ENCODE results near the gene CTBP1.

The CTBP1 gene

DNA sequence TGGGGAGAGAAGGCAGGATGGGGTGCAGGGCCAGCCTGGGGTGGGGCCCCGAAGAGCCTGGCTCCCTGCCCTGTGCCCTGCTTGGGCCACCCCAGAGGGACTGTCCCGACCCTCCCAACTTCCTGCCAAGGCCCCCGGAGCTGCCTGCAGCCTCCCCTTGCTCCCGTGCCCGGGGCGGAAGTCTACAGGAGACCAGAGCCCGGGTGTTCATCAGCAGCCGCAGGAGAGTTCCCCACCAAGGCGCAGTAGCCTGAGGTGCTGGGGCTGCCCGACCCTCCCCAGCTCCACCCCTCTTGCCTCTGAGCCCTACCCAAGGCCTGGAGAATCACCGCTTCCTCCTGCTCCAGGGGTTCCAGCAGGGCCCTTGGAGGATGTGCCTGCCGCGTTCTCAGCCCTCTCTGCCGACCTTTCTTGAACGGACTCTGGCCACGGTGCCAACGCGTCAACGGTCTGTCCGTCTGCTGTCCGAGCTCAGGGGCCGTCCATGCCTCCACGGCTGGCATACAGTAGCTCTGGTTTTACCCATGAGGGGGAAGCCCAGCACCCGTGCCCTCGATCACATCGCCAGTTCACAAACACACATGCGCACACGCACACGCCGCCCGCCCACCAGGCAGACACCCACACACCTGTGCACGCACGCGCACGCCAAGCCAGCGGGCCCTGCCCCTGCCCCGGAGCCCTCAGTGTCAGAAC lies 40.5 kb downstream of the CTBP1 start:
- in situ Hi-C loops (cut with MboI; ENCODE audit: low pct_unique_long_range_greater_than_20kb, low sequenced_read_pairs, unreplicated experiment), result no loop called here
- no peak for TF ChIP-seq CTCF (IDR thresholded peaks at IDR 0.05; ENCODE audit: extremely low read depth, insufficient read depth, missing control alignments)
- DNase-seq (ENCODE audit: low spot score), result no peak

DNA sequence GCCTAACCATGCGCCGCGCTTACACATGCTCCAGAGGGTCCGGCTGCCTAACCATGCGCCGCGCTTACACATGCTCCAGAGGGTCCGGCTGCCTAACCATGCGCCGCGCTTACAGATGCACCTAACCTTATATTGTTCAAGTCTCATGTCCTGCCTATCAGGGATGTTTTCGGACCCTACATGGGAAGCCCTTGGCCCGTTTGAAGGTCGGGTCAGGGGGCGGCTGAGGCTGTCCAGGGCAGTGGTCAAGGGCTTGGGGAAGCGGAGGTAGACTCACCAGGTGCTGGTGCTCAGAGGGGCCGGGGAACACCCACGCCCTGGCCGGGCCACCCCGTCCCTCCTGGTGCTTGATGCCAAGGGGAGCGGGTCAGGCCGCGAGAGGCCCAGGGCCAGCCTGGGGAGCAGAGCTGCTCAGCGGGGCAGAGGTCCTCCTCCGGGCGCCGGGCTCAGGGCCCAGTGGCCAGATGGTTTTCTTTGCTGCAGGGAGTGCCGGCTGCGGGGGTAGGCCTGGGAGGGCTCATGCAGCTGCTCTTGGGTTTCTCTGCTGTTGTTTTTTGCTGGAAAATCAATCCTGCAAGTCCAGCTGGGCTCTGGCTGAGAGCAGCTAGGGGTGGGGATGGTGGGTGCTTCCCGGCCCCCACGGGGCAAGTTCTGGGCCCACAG lies 41.2 kb downstream of the CTBP1 start:
- no peak for TF ChIP-seq CTCF (IDR thresholded peaks at IDR 0.05; ENCODE audit: extremely low read depth, insufficient read depth, missing control alignments)
- in situ Hi-C loops (cut with MboI; ENCODE audit: low pct_unique_long_range_greater_than_20kb, low sequenced_read_pairs, unreplicated experiment), result no loop called here
- DNase-seq (ENCODE audit: low spot score), result no peak

- DNase-seq (ENCODE audit: low spot score), result no peak
- no peak for TF ChIP-seq CTCF (IDR thresholded peaks at IDR 0.05; ENCODE audit: extremely low read depth, insufficient read depth, missing control alignments)
- in situ Hi-C loops (cut with MboI; ENCODE audit: low pct_unique_long_range_greater_than_20kb, low sequenced_read_pairs, unreplicated experiment), result no loop called here
Observed at GRCh38 chr4:1207157-1207470, 41.8 kb downstream of the CTBP1 start.

DNA sequence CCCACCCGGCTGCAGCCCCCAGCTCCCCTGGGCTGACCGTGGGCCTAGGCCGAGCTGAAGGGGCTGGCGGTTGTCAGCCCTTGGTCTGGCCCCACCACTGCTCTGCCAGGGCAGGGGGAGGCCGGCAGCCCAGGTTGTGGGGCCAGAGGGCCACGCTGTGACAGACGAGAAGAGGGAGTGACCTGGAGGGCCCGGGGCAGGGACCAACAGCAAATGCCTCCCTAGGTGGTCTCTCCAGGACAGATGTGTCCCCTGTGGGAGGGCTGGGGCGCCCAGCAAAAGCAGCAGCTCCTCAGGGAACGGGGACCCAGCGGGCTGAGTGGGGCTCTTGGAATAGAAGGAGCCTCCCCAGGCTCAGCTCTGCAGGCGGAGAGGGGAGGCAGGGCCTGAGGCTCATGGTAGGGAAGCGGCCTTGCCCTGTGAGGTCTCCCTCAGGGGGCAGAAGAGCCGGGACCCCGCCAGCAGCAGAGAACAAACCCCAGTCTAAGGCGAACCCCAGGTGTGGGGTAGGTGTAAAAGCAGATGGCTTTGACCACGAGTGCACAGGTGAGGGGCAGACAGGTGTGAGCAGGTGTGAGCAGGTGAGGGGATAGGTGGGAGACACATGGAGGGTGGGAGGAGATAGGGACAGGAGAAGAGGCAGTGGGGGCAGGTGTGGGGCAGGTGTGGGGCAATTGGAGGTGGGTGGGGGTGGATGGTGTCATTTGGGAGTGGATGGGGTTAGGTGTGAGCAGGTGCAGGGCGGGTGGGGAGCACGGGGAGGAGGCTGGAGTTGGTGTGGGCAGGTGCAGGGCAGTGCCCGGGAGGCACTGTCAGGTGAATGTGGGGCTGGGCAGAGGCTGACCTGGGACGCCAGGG lies 42.4 kb downstream of the CTBP1 start:
- no peak for TF ChIP-seq CTCF (IDR thresholded peaks at IDR 0.05; ENCODE audit: extremely low read depth, insufficient read depth, missing control alignments)
- no peak for DNase-seq (ENCODE audit: low spot score)
- in situ Hi-C loops (cut with MboI; ENCODE audit: low pct_unique_long_range_greater_than_20kb, low sequenced_read_pairs, unreplicated experiment), result no loop called here

DNA sequence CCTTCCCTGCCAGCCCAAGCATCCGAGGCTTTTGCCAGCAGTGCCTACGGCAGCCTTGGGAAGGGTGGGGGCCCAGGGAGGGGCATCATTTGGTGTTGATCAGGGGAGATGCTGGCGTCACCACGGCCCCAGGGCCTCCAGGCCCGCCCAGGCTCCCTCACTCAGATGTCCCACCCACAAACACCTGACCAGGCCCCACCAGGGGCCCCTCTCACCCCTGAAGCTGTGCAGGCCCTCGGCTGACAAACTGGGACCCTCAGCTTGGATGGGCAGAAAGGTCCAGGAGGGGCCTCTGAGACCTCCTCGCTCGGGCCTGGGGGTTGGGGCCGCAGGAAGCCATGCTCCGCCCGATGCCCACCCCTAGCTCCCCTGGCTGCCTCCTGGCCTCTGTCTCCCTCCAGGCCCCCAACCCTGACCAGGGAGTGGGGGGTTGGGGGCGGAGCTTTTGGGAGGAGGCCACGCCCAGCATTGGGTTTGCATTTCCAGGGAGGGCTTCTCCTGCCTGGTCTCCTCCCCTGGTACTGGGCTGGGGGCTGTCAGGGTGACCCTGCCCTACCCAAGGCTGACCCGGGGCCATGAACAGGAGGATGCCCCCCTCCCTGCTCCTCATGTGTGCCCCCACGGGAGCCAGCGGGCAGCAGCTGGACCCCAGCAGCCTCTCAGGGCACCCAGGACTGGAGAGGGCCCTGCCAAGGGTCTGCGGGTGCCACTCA lies 43.2 kb downstream of the CTBP1 start:
- DNase-seq (ENCODE audit: low spot score), result no peak
- no peak for TF ChIP-seq CTCF (IDR thresholded peaks at IDR 0.05; ENCODE audit: extremely low read depth, insufficient read depth, missing control alignments)
- in situ Hi-C loops (cut with MboI; ENCODE audit: low pct_unique_long_range_greater_than_20kb, low sequenced_read_pairs, unreplicated experiment), result no loop called here
